IMR-90 (cell line): Measurements from ENCODE around the gene BEGAIN. TPM values are rescaled to one million over a fixed set of nuclear protein-coding genes. Genes with fewer than 3 reads are reported as not detected.

ENCODE experiments used
- ATAC-seq: fragments of 200-7000 bp; cut with Tn5 transposase; 2 replicates; pipeline ENCODE4 v1.9.1; 2020; ENCODE audit warnings: low read depth, mild to moderate bottlenecking, moderate library complexity
- BruUV-seq: library from RNA; stranded (reverse); fragments of 400-500 nt; replicated peaks from 2 replicates; lab custom pipeline; 2021; lab: Mats Ljungman, UMichigan
- CTCF ChIA-PET: fragments of 300-600 bp; formaldehyde crosslinking; extraction: SDS; loops from one replicate; lab custom pipeline; 2021; ENCODE audit warnings: antibody characterized with exemption; lab: Yijun Ruan, JAX
- POLR2A ChIA-PET: fragments of 300-600 bp; sonication (Branson Sonifier 250); formaldehyde crosslinking; loops from one replicate; lab custom pipeline; 2022; ENCODE audit warnings: antibody characterized with exemption; ENCODE audit not compliant: unreplicated experiment; lab: Charles Lee
- DNase-seq: peaks from one replicate; pipeline ENCODE4 v3.0.0; 2013
- H2AFZ ChIP-seq: replicated peaks from 2 replicates; pipeline ENCODE3; 2013; ENCODE audit warnings: low read length, mild to moderate bottlenecking; ENCODE audit not compliant: poor library complexity
- H2AK5ac ChIP-seq: 2 replicates; pipeline ENCODE4 v1.6.1; 2013; ENCODE audit warnings: low read depth, low read length, inconsistent platforms
- H2AK9ac ChIP-seq: replicated peaks from 2 replicates; pipeline ENCODE3; 2013; ENCODE audit warnings: mild to moderate bottlenecking, low read depth, low read length, moderate library complexity; ENCODE audit not compliant: poor library complexity
- H2BK120ac ChIP-seq: 2 replicates; pipeline ENCODE4 v1.6.1; 2013; ENCODE audit warnings: low read depth, low read length, inconsistent platforms
- H2BK15ac ChIP-seq: 3 replicates; pipeline ENCODE4 v1.6.1; 2013; ENCODE audit warnings: low read depth, low read length, inconsistent platforms
- H2BK20ac ChIP-seq: 2 replicates; pipeline ENCODE4 v1.6.1; 2013; ENCODE audit warnings: low read depth, mild to moderate bottlenecking, inconsistent platforms, low read length, moderate library complexity
- H2BK5ac ChIP-seq: 2 replicates; pipeline ENCODE4 v1.6.1; 2013; ENCODE audit warnings: mild to moderate bottlenecking, low read depth, low read length, inconsistent platforms; ENCODE audit not compliant: poor library complexity, severe bottlenecking
- H3K14ac ChIP-seq: replicated peaks from 2 replicates; pipeline ENCODE4 v1.6.1; 2013; ENCODE audit warnings: low read depth, low read length, inconsistent platforms
- H3K18ac ChIP-seq: 2 replicates; pipeline ENCODE4 v1.6.1; 2013; ENCODE audit warnings: low read depth, low read length, control low read depth
- H3K23ac ChIP-seq: 2 replicates; pipeline ENCODE4 v1.6.1; 2013; ENCODE audit warnings: low read depth, low read length, inconsistent platforms
- H3K27ac ChIP-seq: 2 replicates; pipeline ENCODE4 v1.5.1; 2013; ENCODE audit warnings: mild to moderate bottlenecking, control low read depth, low read length; ENCODE audit not compliant: insufficient read depth
- H3K27me3 ChIP-seq: 2 replicates; pipeline ENCODE4 v1.6.1; 2013; ENCODE audit warnings: low read length; ENCODE audit not compliant: control insufficient read depth, insufficient read depth
- H3K36me3 ChIP-seq: 2 replicates; pipeline ENCODE4 v1.6.1; 2013; ENCODE audit warnings: low read length, mixed read lengths; ENCODE audit not compliant: control insufficient read depth, insufficient read depth
- H3K4ac ChIP-seq: 2 replicates; pipeline ENCODE4 v1.6.1; 2013; ENCODE audit warnings: low read depth, low read length, inconsistent platforms
- H3K4me1 ChIP-seq: 2 replicates; pipeline ENCODE4 v1.6.1; 2013; ENCODE audit warnings: low read length, mixed read lengths; ENCODE audit not compliant: control insufficient read depth, insufficient read depth
- H3K4me2 ChIP-seq: 2 replicates; pipeline ENCODE4 v1.6.1; 2013; ENCODE audit warnings: low read depth, mild to moderate bottlenecking, control low read depth, low read length, moderate library complexity
- H3K4me3 ChIP-seq: 2 replicates; pipeline ENCODE4 v1.5.1; 2013; ENCODE audit warnings: low read depth, mild to moderate bottlenecking, control low read depth, low read length, moderate library complexity; ENCODE audit not compliant: insufficient read depth
- H3K56ac ChIP-seq: 2 replicates; pipeline ENCODE4 v1.6.1; 2013; ENCODE audit warnings: low read length, inconsistent platforms; ENCODE audit not compliant: insufficient read depth; ENCODE audit errors: extremely low read depth
- H3K79me1 ChIP-seq, 2 experiments: 2 replicates each; pipeline ENCODE4 v1.6.1; 2013; ENCODE audit warnings: low read length in 2 of 2, inconsistent platforms in 1 of 2, low read depth in 1 of 2
- H3K9ac ChIP-seq: 2 replicates; pipeline ENCODE4 v1.6.1; 2013; ENCODE audit warnings: low read depth, low read length, control low read depth
- H3K9me1 ChIP-seq: 2 replicates; pipeline ENCODE4 v1.6.1; 2013; ENCODE audit warnings: low read length, inconsistent platforms; ENCODE audit not compliant: insufficient read depth
- H3K9me3 ChIP-seq: 2 replicates; pipeline ENCODE4 v1.6.1; 2013; ENCODE audit warnings: low read length; ENCODE audit not compliant: control insufficient read depth, insufficient read depth
- H4K20me1 ChIP-seq: 2 replicates; pipeline ENCODE4 v1.6.1; 2013; ENCODE audit warnings: low read length, inconsistent platforms; ENCODE audit not compliant: insufficient read depth
- H4K5ac ChIP-seq: 2 replicates; pipeline ENCODE4 v1.6.1; 2013; ENCODE audit warnings: mild to moderate bottlenecking, low read depth, low read length, control low read depth
- H4K8ac ChIP-seq, 2 experiments: 2 replicates each; pipeline ENCODE4 v1.6.1; 2013; ENCODE audit warnings: low read depth in 2 of 2, low read length in 2 of 2, control low read depth in 1 of 2, inconsistent platforms in 1 of 2
- H4K91ac ChIP-seq: 2 replicates; pipeline ENCODE4 v1.6.1; 2013; ENCODE audit warnings: low read depth, low read length, inconsistent platforms; ENCODE audit not compliant: insufficient read depth
- BHLHE40 ChIP-seq: fragments of 150-350 bp; IDR thresholded peaks from 2 replicates; pipeline ENCODE4 v1.6.1; 2016; ENCODE audit warnings: mild to moderate bottlenecking, low read depth, low read length
- CEBPB ChIP-seq: IDR thresholded peaks from 2 replicates; pipeline ENCODE4 v1.6.1; 2012; ENCODE audit warnings: low read depth, low read length, improper control_type of control experiment
- CHD1 ChIP-seq: IDR thresholded peaks from 2 replicates; pipeline ENCODE4 v1.6.1; 2012; ENCODE audit warnings: low read depth, low read length, improper control_type of control experiment
- ELK1 ChIP-seq: fragments of 150-350 bp; IDR thresholded peaks from 2 replicates; pipeline ENCODE4 v1.6.1; 2016; ENCODE audit warnings: low read depth, mild to moderate bottlenecking, low read length, moderate library complexity, borderline replicate concordance
- FOS ChIP-seq: fragments of 150-350 bp; IDR thresholded peaks from 2 replicates; pipeline ENCODE4 v1.6.1; 2016; ENCODE audit warnings: low read depth, low read length
- MAFK ChIP-seq: IDR thresholded peaks from 2 replicates; pipeline ENCODE4 v1.6.1; 2012; ENCODE audit warnings: low read depth, low read length, improper control_type of control experiment
- MAZ ChIP-seq: IDR thresholded peaks from 2 replicates; pipeline ENCODE4 v1.6.1; 2012; ENCODE audit warnings: low read depth, mild to moderate bottlenecking, low read length, improper control_type of control experiment, moderate library complexity, borderline replicate concordance
- NFE2L2 ChIP-seq: fragments of 150-350 bp; IDR thresholded peaks from 2 replicates; pipeline ENCODE4 v1.6.1; 2016; ENCODE audit warnings: low read depth, mild to moderate bottlenecking, low read length
- RAD21 ChIP-seq: IDR thresholded peaks from 2 replicates; pipeline ENCODE4 v1.6.1; 2012; ENCODE audit warnings: low read length, improper control_type of control experiment
- RCOR1 ChIP-seq: IDR thresholded peaks from 2 replicates; pipeline ENCODE4 v1.6.1; 2012; ENCODE audit warnings: mild to moderate bottlenecking, low read length, improper control_type of control experiment; ENCODE audit not compliant: insufficient replicate concordance
- SMC3 ChIP-seq: fragments of 150-350 bp; IDR thresholded peaks from 2 replicates; pipeline ENCODE4 v1.6.1; 2016; ENCODE audit warnings: low read depth, mild to moderate bottlenecking, antibody characterized with exemption, low read length, moderate library complexity
- WGBS, 2 experiments: methylation state at CpG; one replicate each; pipeline versions ENCODE4 v1.1.5 to v1.1.7; 2013; ENCODE audit warnings: missing lambda C conversion rate in 2 of 2; ENCODE audit not compliant: insufficient read length in 1 of 2; ENCODE audit errors: extremely low coverage in 2 of 2; 5-methylcytosine and 5-hydroxymethylcytosine counted together
- dilution Hi-C: fragments of 300-500 bp; cut with HindIII; formaldehyde crosslinking; loops from one replicate; pipeline ENCODE4 v1.14.3; 2018; ENCODE audit warnings: low sequenced_read_pairs; ENCODE audit not compliant: unreplicated experiment
- in situ Hi-C: fragments of 300-500 bp; cut with MboI; formaldehyde crosslinking; loops from 3 replicates; pipeline ENCODE4 v1.14.3; 2019; ENCODE audit warnings: low sequenced_read_pairs, inconsistent platforms, mixed read lengths
- intact Hi-C: fragments of 100-400 bp; cut with micrococcal nuclease; formaldehyde crosslinking; loops from 2 replicates; pipeline ENCODE4 v1.10.0; 2022
- polyA plus RNA-seq, 3 experiments: library from polyadenylated mRNA; depleted of rRNA; stranded (reverse); fragments of >200 nt; gene quantifications; 2 replicates each; pipeline ENCODE4 v1.2.3, GENCODE V29; 2012; ENCODE audit warnings: low replicate concordance in 1 of 3
- total RNA-seq: library from RNA; depleted of rRNA; stranded (reverse); fragments of >200 nt; gene quantifications from 2 replicates; pipeline ENCODE4 v1.2.3, GENCODE V29; 2012
- TF ChIP-seq, protein P1 (sequence below): fragments of 150-350 bp; IDR thresholded peaks from 2 replicates; pipeline ENCODE4 v1.6.1; 2017; ENCODE audit warnings: mild to moderate bottlenecking, antibody characterized with exemption, low read length, low read depth

BEGAIN gene
- total and polyA plus RNA-seq, 2 of the 4 experiments (the other 2 are of a cell fraction) = 0.18 to 0.99 TPM

DNA sequence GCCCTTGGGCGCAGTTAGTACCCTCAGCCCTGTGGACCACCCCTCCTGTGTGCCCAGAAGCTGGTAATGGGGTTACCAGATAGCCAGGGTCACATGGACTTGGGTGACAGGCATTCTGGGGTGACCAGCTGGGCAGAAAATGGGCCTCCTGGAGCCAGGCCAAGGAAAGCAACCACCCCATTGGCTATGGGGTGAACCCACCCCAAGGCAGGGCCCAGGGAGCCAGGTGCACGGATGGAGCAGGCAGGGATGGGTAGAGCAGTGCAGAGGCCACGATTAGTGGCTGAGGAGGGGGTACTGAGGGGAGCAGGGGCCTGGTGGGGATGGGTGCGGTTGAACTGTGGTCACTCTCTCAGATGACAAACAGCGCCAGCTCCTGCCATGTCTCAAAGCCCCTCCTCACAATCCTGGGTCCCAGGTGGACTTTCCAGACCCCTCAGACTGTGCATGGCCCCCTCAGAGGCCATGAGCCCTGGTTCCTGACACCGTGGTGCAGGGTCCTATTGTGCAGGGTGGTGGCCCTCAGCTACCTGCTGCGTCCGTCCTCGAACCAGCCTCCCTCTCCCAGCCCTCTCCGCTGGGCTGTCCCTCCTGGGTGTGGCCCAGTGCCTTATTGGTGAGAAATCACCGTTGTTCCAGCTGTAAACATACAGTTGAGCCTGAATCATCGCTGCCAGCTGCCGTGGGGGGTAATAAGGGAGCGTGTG is 23.4 kb upstream of the BEGAIN start:
- dilution Hi-C loops = no loop called here
- no peak overlapping the region for H4K5ac ChIP-seq
- H2AK5ac ChIP-seq = no peak overlapping the region
- H2BK20ac ChIP-seq = no peak overlapping the region
- no peaks in the 10 kb centered on the region for H3K9me1 ChIP-seq
- no peak overlapping the region for H3K4me2 ChIP-seq
- intact Hi-C loops = no loop called here
- H3K4me1 ChIP-seq = no peaks in the 10 kb centered on the region
- ChIA-PET CTCF (no interaction called here), POLR2A (no interaction called here)
- no TSS peak for BruUV-seq
- DNase-seq (peak; percentile 36), ATAC-seq (peak; percentile 63)
- H3K9ac ChIP-seq = no peak overlapping the region
- no CpG with 5 or more reads among the region's 14 CpGs for WGBS, 2 experiments
- no peak overlapping the region for H3K14ac ChIP-seq
- H2AK9ac ChIP-seq = no peak overlapping the region
- no peaks in the 10 kb centered on the region for H4K20me1 ChIP-seq
- no peak overlapping the region for H3K56ac ChIP-seq
- no peak overlapping the region for H3K23ac ChIP-seq
- H3K27me3 ChIP-seq = peaks cover 15% of the 10 kb centered on the region; the same call in 1 of the 2 replicates
- H3K4me3 ChIP-seq = no peak overlapping the region
- H3K36me3 ChIP-seq = no peaks in the 10 kb centered on the region
- no peak overlapping the region for H3K18ac ChIP-seq
- no peak overlapping the region for H4K8ac ChIP-seq
- TF ChIP-seq NFE2L2 = no peak
- TF ChIP-seq FOS = no peak
- no peak for TF ChIP-seq CHD1
- TF ChIP-seq, protein P1, sequence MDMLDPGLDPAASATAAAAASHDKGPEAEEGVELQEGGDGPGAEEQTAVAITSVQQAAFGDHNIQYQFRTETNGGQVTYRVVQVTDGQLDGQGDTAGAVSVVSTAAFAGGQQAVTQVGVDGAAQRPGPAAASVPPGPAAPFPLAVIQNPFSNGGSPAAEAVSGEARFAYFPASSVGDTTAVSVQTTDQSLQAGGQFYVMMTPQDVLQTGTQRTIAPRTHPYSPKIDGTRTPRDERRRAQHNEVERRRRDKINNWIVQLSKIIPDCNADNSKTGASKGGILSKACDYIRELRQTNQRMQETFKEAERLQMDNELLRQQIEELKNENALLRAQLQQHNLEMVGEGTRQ = no peak
- no peak for TF ChIP-seq SMC3
- TF ChIP-seq RAD21 = no peak
- TF ChIP-seq CEBPB = no peak
- TF ChIP-seq MAFK = no peak
- TF ChIP-seq ELK1 = no peak
- no peak for TF ChIP-seq RCOR1
- TF ChIP-seq BHLHE40 = no peak
- no peak for TF ChIP-seq MAZ
- H3K79me1 ChIP-seq = no peaks in the 10 kb centered on the region
- H4K91ac ChIP-seq = no peak overlapping the region
- in situ Hi-C loops = no loop called here
- no peak overlapping the region for H2BK15ac ChIP-seq
- H3K27ac ChIP-seq = no peak overlapping the region
- H2BK120ac ChIP-seq = no peak overlapping the region
- no peak overlapping the region for H2BK5ac ChIP-seq
- H3K9me3 ChIP-seq = no peaks in the 10 kb centered on the region
- H3K4ac ChIP-seq = no peak overlapping the region
- H2AFZ ChIP-seq = no peak overlapping the region
